PC-9 (cell line): ENCODE results near the gene HTRA3.

Source experiments
- EZH2 ChIP-seq: fragments of 200-600 bp; sonication (generic); IDR thresholded peaks from 2 replicates; pipeline ENCODE4 v1.8.0; 2017; ENCODE audit warnings: antibody characterized with exemption, low read depth
- TF ChIP-seq, protein P1 (sequence below): fragments of 200-600 bp; sonication (generic); conservative IDR thresholded peaks from 2 replicates; pipeline ENCODE4 v1.6.1; 2017; ENCODE audit warnings: mixed run types, antibody characterized with exemption, mild to moderate bottlenecking, moderate library complexity

DNA sequence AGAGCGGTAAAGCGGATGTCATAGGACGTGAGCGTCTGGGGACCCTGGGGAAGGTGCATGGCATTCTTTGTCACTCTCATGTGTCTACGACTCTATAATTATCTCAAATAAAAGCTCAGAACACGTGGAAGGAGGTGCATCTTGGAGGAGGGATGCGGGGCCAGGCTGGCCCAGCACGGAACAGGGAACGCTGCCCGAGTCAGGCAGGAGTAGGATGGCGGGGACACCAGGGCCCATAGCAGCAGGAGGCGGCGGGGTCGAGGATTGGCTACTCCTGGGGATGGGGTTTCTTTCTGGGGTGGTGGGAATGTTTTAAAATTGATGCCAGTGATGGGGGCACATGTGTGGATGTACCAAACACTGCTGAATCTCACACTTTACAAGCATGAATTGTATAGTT is 5.4 kb upstream of the HTRA3 start:
- TF ChIP-seq, protein P1, sequence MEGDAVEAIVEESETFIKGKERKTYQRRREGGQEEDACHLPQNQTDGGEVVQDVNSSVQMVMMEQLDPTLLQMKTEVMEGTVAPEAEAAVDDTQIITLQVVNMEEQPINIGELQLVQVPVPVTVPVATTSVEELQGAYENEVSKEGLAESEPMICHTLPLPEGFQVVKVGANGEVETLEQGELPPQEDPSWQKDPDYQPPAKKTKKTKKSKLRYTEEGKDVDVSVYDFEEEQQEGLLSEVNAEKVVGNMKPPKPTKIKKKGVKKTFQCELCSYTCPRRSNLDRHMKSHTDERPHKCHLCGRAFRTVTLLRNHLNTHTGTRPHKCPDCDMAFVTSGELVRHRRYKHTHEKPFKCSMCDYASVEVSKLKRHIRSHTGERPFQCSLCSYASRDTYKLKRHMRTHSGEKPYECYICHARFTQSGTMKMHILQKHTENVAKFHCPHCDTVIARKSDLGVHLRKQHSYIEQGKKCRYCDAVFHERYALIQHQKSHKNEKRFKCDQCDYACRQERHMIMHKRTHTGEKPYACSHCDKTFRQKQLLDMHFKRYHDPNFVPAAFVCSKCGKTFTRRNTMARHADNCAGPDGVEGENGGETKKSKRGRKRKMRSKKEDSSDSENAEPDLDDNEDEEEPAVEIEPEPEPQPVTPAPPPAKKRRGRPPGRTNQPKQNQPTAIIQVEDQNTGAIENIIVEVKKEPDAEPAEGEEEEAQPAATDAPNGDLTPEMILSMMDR: no peak
- TF ChIP-seq EZH2: no peak
